Measurements from ENCODE around the gene RPS21. TPM values are rescaled to one million over a fixed set of nuclear protein-coding genes. Genes with fewer than 3 reads are reported as not detected.
A peak's percentile ranks its signal among the peaks of the same experiment; 100 is the strongest.

Gene RPS21
- total and polyA plus RNA-seq, 2 of the 13 experiments (the other 11 are each of a cell fraction or from before 2014, with no cell fraction given) = 2,647 to 11,063 TPM

DNA sequence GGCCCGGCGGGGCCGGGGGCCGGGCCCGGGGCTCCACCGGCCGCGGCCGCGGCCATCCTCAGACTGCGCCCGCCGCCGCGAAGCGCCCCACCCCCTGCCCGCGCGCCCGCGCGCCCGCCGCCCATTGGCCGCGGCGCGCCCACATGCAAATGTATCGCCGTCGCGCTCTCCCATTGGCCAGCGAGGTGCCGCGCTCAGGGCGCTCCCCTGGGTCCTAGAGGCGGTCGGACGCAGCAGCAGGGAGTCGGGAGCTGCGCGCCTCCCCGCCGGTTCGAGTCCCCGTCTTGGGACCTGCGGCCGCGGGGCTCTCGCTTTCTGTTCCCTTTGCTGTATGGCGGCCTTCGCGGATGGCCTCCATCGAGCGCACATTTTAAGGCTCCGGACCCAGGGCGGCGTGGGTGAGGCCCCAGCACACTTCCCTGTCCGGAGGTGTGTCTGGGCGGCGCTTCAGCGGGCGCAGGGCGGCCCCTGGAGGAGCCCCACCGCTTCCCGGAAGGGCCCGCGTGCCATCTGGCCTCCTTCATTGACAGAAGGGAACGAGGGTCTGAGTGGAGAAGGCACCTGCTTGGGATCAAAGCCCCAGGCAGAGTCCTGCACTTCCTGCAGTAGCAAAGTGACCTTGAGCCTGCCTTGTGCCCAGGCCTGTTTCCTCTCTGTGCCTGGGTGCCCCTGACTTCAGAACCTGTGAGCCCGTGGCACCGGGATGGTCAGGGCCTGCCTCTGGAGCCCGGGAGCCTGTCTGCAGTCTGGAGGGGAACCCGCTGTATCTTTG, 20.5 kb downstream of the RPS21 start, which contains the start of gene CABLES2 (continued):
- TF ChIP-seq SP2 (CRISPR knock-in tag; IDR thresholded peaks at IDR 0.05) (peak; percentile 78), FOSL1 (CRISPR knock-in tag; IDR thresholded peaks at IDR 0.05; ENCODE audit: borderline replicate concordance) (peak; percentile 33; the same call in 1 of the 2 replicates), RARG (CRISPR knock-in tag; IDR thresholded peaks at IDR 0.05; ENCODE audit: low read depth) (0 out of 2 replicates have a peak, but pooled peaks have one; percentile 71), ZNF225 (CRISPR knock-in tag; IDR thresholded peaks at IDR 0.05) (peak; percentile 70), GFI1 (CRISPR knock-in tag; IDR thresholded peaks at IDR 0.05; ENCODE audit: borderline replicate concordance) (peak; percentile 31; the same call in 1 of the 2 replicates), ZFP36 (IDR thresholded peaks at IDR 0.05; ENCODE audit: borderline replicate concordance, low read depth, low read length, partially characterized antibody) (no peak), SMYD3 (CRISPR knock-in tag; IDR thresholded peaks at IDR 0.05) (no peak), NR2F6 (IDR thresholded peaks at IDR 0.05) (no peak), NR2F6 (CRISPR knock-in tag; IDR thresholded peaks at IDR 0.05) (peak; percentile 32; the same call in 1 of the 2 replicates), SETDB1 (CRISPR knock-in tag; IDR thresholded peaks at IDR 0.05; ENCODE audit: borderline replicate concordance) (no peak), SOX5 (CRISPR knock-in tag; IDR thresholded peaks at IDR 0.05; ENCODE audit: borderline replicate concordance) (no peak; the same call in 1 of the 2 replicates), SCMH1 (CRISPR knock-in tag; IDR thresholded peaks at IDR 0.05; ENCODE audit: borderline replicate concordance) (no peak), ZFY (CRISPR knock-in tag; IDR thresholded peaks at IDR 0.05) (no peak), KLF15 (CRISPR knock-in tag; IDR thresholded peaks at IDR 0.05; ENCODE audit: borderline replicate concordance) (peak; percentile 85; the same call in 1 of the 2 replicates), CEBPG (CRISPR knock-in tag; IDR thresholded peaks at IDR 0.05) (peak; percentile 34; the same call in 1 of the 2 replicates), DPF2 (CRISPR knock-in tag; IDR thresholded peaks at IDR 0.05; ENCODE audit: borderline replicate concordance, low read depth) (peak; percentile 63; the same call in 1 of the 2 replicates), FOXA1 (IDR thresholded peaks at IDR 0.05) (no peak), FOXA1 (CRISPR knock-in tag; IDR thresholded peaks at IDR 0.05) (peak; percentile 51; the same call in 1 of the 2 replicates), ZNF317 (CRISPR knock-in tag; IDR thresholded peaks at IDR 0.05) (peak; percentile 85)
- TF ChIP-seq, protein P1, sequence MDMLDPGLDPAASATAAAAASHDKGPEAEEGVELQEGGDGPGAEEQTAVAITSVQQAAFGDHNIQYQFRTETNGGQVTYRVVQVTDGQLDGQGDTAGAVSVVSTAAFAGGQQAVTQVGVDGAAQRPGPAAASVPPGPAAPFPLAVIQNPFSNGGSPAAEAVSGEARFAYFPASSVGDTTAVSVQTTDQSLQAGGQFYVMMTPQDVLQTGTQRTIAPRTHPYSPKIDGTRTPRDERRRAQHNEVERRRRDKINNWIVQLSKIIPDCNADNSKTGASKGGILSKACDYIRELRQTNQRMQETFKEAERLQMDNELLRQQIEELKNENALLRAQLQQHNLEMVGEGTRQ (IDR thresholded peaks at IDR 0.05; ENCODE audit: low read depth, low read length) = no peak
- TF ChIP-seq, protein P1 (CRISPR knock-in tag; IDR thresholded peaks at IDR 0.05; ENCODE audit: borderline replicate concordance) = no peak; the same call in 1 of the 2 replicates
- TF ChIP-seq, protein P2, sequence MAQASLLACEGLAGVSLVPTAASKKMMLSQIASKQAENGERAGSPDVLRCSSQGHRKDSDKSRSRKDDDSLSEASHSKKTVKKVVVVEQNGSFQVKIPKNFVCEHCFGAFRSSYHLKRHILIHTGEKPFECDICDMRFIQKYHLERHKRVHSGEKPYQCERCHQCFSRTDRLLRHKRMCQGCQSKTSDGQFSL (CRISPR knock-in tag; IDR thresholded peaks at IDR 0.05) = peak; percentile 80
- TF ChIP-seq, protein P3, sequence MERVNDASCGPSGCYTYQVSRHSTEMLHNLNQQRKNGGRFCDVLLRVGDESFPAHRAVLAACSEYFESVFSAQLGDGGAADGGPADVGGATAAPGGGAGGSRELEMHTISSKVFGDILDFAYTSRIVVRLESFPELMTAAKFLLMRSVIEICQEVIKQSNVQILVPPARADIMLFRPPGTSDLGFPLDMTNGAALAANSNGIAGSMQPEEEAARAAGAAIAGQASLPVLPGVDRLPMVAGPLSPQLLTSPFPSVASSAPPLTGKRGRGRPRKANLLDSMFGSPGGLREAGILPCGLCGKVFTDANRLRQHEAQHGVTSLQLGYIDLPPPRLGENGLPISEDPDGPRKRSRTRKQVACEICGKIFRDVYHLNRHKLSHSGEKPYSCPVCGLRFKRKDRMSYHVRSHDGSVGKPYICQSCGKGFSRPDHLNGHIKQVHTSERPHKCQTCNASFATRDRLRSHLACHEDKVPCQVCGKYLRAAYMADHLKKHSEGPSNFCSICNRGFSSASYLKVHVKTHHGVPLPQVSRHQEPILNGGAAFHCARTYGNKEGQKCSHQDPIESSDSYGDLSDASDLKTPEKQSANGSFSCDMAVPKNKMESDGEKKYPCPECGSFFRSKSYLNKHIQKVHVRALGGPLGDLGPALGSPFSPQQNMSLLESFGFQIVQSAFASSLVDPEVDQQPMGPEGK (CRISPR knock-in tag; IDR thresholded peaks at IDR 0.05) = peak; percentile 73
- TF ChIP-seq, protein P4, sequence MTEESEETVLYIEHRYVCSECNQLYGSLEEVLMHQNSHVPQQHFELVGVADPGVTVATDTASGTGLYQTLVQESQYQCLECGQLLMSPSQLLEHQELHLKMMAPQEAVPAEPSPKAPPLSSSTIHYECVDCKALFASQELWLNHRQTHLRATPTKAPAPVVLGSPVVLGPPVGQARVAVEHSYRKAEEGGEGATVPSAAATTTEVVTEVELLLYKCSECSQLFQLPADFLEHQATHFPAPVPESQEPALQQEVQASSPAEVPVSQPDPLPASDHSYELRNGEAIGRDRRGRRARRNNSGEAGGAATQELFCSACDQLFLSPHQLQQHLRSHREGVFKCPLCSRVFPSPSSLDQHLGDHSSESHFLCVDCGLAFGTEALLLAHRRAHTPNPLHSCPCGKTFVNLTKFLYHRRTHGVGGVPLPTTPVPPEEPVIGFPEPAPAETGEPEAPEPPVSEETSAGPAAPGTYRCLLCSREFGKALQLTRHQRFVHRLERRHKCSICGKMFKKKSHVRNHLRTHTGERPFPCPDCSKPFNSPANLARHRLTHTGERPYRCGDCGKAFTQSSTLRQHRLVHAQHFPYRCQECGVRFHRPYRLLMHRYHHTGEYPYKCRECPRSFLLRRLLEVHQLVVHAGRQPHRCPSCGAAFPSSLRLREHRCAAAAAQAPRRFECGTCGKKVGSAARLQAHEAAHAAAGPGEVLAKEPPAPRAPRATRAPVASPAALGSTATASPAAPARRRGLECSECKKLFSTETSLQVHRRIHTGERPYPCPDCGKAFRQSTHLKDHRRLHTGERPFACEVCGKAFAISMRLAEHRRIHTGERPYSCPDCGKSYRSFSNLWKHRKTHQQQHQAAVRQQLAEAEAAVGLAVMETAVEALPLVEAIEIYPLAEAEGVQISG (CRISPR knock-in tag; IDR thresholded peaks at IDR 0.05) = peak; percentile 89; the same call in 1 of the 2 replicates

Data from HepG2 (cell line).